CD4-positive, alpha-beta T cell (primary cell): ENCODE data around the gene AHNAK2. TPM values are rescaled to one million over a fixed set of nuclear protein-coding genes. Genes with fewer than 3 reads are reported as not detected.
A peak's percentile ranks its signal among the peaks of the same experiment; 100 is the strongest.

ENCODE experiments used
- ATAC-seq: fragments of 200-7000 bp; cut with Tn5 transposase; one replicate; pipeline ENCODE4 v1.10.0; 2022; ENCODE audit warnings: mild to moderate bottlenecking; ENCODE audit not compliant: poor library complexity
- CTCF ChIA-PET: fragments of 350-600 bp; sonication (Branson Sonifier 250); formaldehyde crosslinking; loops from one replicate; lab custom pipeline; 2021; ENCODE audit warnings: antibody characterized with exemption, inconsistent platforms; lab: Charles Lee
- POLR2A ChIA-PET: fragments of 350-600 bp; sonication (Branson Sonifier 250); formaldehyde crosslinking; loops from one replicate; lab custom pipeline; 2021; ENCODE audit warnings: antibody characterized with exemption, inconsistent platforms; lab: Charles Lee
- DNase-seq, 14 experiments: peaks; one replicate each; pipeline ENCODE4 v3.0.0-alpha.2; 2013 to 2020; ENCODE audit warnings: mixed read lengths in 2 of 14
- H3K27ac ChIP-seq, 2 donors: one replicate each; pipeline versions ENCODE4 v1.5.1 to v1.7.0; 2013; ENCODE audit warnings: low read length in 2 of 2, low read depth in 1 of 2, mild to moderate bottlenecking in 1 of 2
- H3K27me3 ChIP-seq, 2 experiments: 1 replicate in 1 of 2; 2 replicates in 1 of 2; pipeline versions ENCODE4 v1.6.1 to v1.7.0; 2013; ENCODE audit warnings: low read length in 2 of 2, control low read depth in 1 of 2, mild to moderate bottlenecking in 1 of 2, moderate library complexity in 1 of 2; ENCODE audit not compliant: insufficient read depth in 2 of 2, control insufficient read depth in 1 of 2
- H3K36me3 ChIP-seq: one replicate; pipeline ENCODE4 v1.6.1; 2013; ENCODE audit warnings: low read length, control low read depth; ENCODE audit not compliant: insufficient read depth
- H3K4me1 ChIP-seq: one replicate; pipeline ENCODE4 v1.6.1; 2013; ENCODE audit warnings: low read length, control low read depth; ENCODE audit not compliant: insufficient read depth
- H3K4me3 ChIP-seq: one replicate; pipeline ENCODE4 v1.5.1; 2013; ENCODE audit warnings: mild to moderate bottlenecking, low read length, moderate library complexity
- H3K9me3 ChIP-seq, 2 experiments: 1 replicate in 1 of 2; 2 replicates in 1 of 2; pipeline versions ENCODE4 v1.6.1 to v1.7.0; 2013; ENCODE audit warnings: low read length in 2 of 2, mild to moderate bottlenecking in 2 of 2, control low read depth in 1 of 2, moderate library complexity in 1 of 2; ENCODE audit not compliant: control insufficient read depth in 1 of 2, insufficient read depth in 1 of 2
- H3K27ac Mint-ChIP-seq: one replicate; pipeline ENCODE4 v1.8.0; 2020; ENCODE audit warnings: mixed read lengths
- H3K27me3 Mint-ChIP-seq: one replicate; pipeline ENCODE4 v1.8.0; 2021; ENCODE audit warnings: mixed read lengths
- H3K36me3 Mint-ChIP-seq: one replicate; pipeline ENCODE4 v1.8.0; 2021; ENCODE audit warnings: low read depth, mixed read lengths
- H3K4me1 Mint-ChIP-seq: one replicate; pipeline ENCODE4 v1.8.0; 2021; ENCODE audit warnings: low read depth, mixed read lengths
- H3K4me3 Mint-ChIP-seq: one replicate; pipeline ENCODE4 v1.8.0; 2020; ENCODE audit warnings: mild to moderate bottlenecking, mixed read lengths
- H3K9me3 Mint-ChIP-seq: one replicate; pipeline ENCODE4 v1.8.0; 2020; ENCODE audit warnings: mixed read lengths
- CTCF ChIP-seq: fragments of 200-600 bp; IDR thresholded peaks from one replicate; pipeline ENCODE4 v1.8.0; 2022; ENCODE audit warnings: antibody characterized with exemption, mild to moderate bottlenecking
- intact Hi-C, 2 experiments: fragments of 100-400 bp; cut with DNase I in 1 of 2; cut with micrococcal nuclease in 1 of 2; formaldehyde crosslinking; loops; one replicate each; pipeline versions ENCODE4 v1.15.1 to v1.9.0; 2023 to 2025; cut with DNase I, micrococcal nuclease
- total RNA-seq, 174 experiments: library from RNA in 2 of 174; stranded (reverse) in 2 of 174; gene quantifications; one replicate each; pipeline ENCODE4 v1.2.3 and lab custom pipeline; 2021 to 2026

AHNAK2 gene
- total RNA-seq, 2 experiments from 2014 or later = 0.05 TPM; not detected in 1

GRCh38 chr14:105026033-105026785 is 48.0 kb upstream of the AHNAK2 start:
- no peaks in the 10 kb centered on the region for H3K9me3 ChIP-seq
- no peak overlapping the region for H3K27ac ChIP-seq
- intact Hi-C loops = no loop called here
- Mint-ChIP-seq H3K4me1 (peaks cover 28% of the 10 kb centered on the region), H3K27ac (peak overlapping the region; percentile 73), H3K36me3 (no peaks in the 10 kb centered on the region), H3K4me3 (no peak overlapping the region), H3K27me3 (no peaks in the 10 kb centered on the region), H3K9me3 (no peaks in the 10 kb centered on the region)
- no peaks in the 10 kb centered on the region for H3K27me3 ChIP-seq
- H3K4me1 ChIP-seq = peaks cover 38% of the 10 kb centered on the region
- no peak overlapping the region for H3K4me3 ChIP-seq
- H3K36me3 ChIP-seq = no peaks in the 10 kb centered on the region
- ATAC-seq (no peak), DNase-seq (peak in 3 of 14 experiments; percentile 35 to 57 (median 46))
- POLR2A ChIA-PET = no interaction called here
- no peak for TF ChIP-seq CTCF
- CTCF ChIA-PET = interaction anchor here (0.9 to 4.0 kb wide), 2 partner anchors 20 to 64 kb away, joined by 3 to 20 read pairs; no protein-coding TSS in a partner anchor

- TF ChIP-seq CTCF = no peak
- no peaks in the 10 kb centered on the region for H3K36me3 Mint-ChIP-seq
- Histone ChIP-seq H3K9me3 (no peaks in the 10 kb centered on the region), H3K27me3 (no peaks in the 10 kb centered on the region), H3K27ac (no peak overlapping the region), H3K36me3 (no peaks in the 10 kb centered on the region), H3K4me3 (no peak overlapping the region), H3K4me1 (peaks cover 38% of the 10 kb centered on the region)
- no peaks in the 10 kb centered on the region for H3K27me3 Mint-ChIP-seq
- no peak for ATAC-seq
- CTCF ChIA-PET = interaction anchor here (0.9 to 4.0 kb wide), 2 partner anchors 20 to 65 kb away, joined by 3 to 20 read pairs; no protein-coding TSS in a partner anchor
- peaks cover 28% of the 10 kb centered on the region for H3K4me1 Mint-ChIP-seq
- no peak overlapping the region for H3K4me3 Mint-ChIP-seq
- no peak for DNase-seq
- no peaks in the 10 kb centered on the region for H3K9me3 Mint-ChIP-seq
- POLR2A ChIA-PET = no interaction called here
- intact Hi-C loops = no loop called here
- peak overlapping the region; percentile 73 for H3K27ac Mint-ChIP-seq
These were observed 47.3 kb upstream of the AHNAK2 start for GRCh38 chr14:105025429-105025828.

- ChIA-PET CTCF (interaction anchor here (4.0 kb wide), 1 partner anchor 22 kb away, joined by 20 read pairs; no protein-coding TSS in a partner anchor), POLR2A (no interaction called here)
- Mint-ChIP-seq H3K4me1 (peaks cover 42% of the 10 kb centered on the region), H3K36me3 (no peaks in the 10 kb centered on the region), H3K27ac (peak overlapping the region; percentile 3), H3K4me3 (no peak overlapping the region), H3K9me3 (no peaks in the 10 kb centered on the region), H3K27me3 (no peaks in the 10 kb centered on the region)
- Histone ChIP-seq H3K27ac (no peak overlapping the region), H3K27me3 (no peaks in the 10 kb centered on the region), H3K4me1 (peaks cover 51% of the 10 kb centered on the region), H3K4me3 (no peak overlapping the region), H3K36me3 (no peaks in the 10 kb centered on the region), H3K9me3 (no peaks in the 10 kb centered on the region)
- DNase-seq (no peak), ATAC-seq (no peak)
- TF ChIP-seq CTCF = no peak
- intact Hi-C loops = loop anchor here in 1 of 2 experiments (5.0 kb wide), 2 partner anchors 272 to 288 kb away; partner anchors contain the start of genes PACS2 and SIVA1
These were observed 45.8 kb upstream of the AHNAK2 start for GRCh38 chr14:105023791-105024480.
